Liver (tissue), 9 donors: ENCODE measurements around the gene ZFP82. TPM values are rescaled to one million over a fixed set of nuclear protein-coding genes. Genes with fewer than 3 reads are reported as not detected.

ENCODE experiments used
- DNase-seq: peaks from one replicate; pipeline ENCODE4 v3.0.0-alpha.2; 2017; ENCODE audit warnings: low spot score
- H3K27ac ChIP-seq, 2 donors: one replicate each; pipeline ENCODE4 v1.7.0; 2013; ENCODE audit warnings: inconsistent platforms in 2 of 2, low read length in 2 of 2, control low read depth in 1 of 2, low read depth in 1 of 2, mild to moderate bottlenecking in 1 of 2
- H3K27me3 ChIP-seq, 4 donors: one replicate each; pipeline versions ENCODE4 v1.6.1 to v1.7.0; 2013; ENCODE audit warnings: low read length in 3 of 4, inconsistent platforms in 1 of 4, mild to moderate bottlenecking in 1 of 4, moderate library complexity in 1 of 4; ENCODE audit not compliant: control insufficient read depth in 4 of 4, insufficient read depth in 4 of 4
- H3K36me3 ChIP-seq, 4 donors: one replicate each; pipeline versions ENCODE4 v1.6.1 to v1.7.0; 2013; ENCODE audit warnings: low read length in 3 of 4, mild to moderate bottlenecking in 3 of 4, low read depth in 1 of 4, moderate library complexity in 1 of 4; ENCODE audit not compliant: control insufficient read depth in 4 of 4, insufficient read depth in 3 of 4
- H3K4me1 ChIP-seq, 4 donors: one replicate each; pipeline versions ENCODE4 v1.6.1 to v1.7.0; 2013; ENCODE audit warnings: low read length in 3 of 4, mild to moderate bottlenecking in 3 of 4, moderate library complexity in 1 of 4; ENCODE audit not compliant: control insufficient read depth in 4 of 4, insufficient read depth in 4 of 4
- H3K4me3 ChIP-seq, 3 donors: one replicate each; pipeline versions ENCODE4 v1.6.1 to v1.7.0; 2013; ENCODE audit warnings: low read length in 3 of 3, control low read depth in 1 of 3, low read depth in 1 of 3, mild to moderate bottlenecking in 1 of 3
- H3K9ac ChIP-seq, 2 donors: one replicate each; pipeline ENCODE4 v1.7.0; 2013; ENCODE audit warnings: low read length in 2 of 2, mild to moderate bottlenecking in 2 of 2, moderate library complexity in 2 of 2, control low read depth in 1 of 2, low read depth in 1 of 2
- H3K9me3 ChIP-seq, 4 donors: one replicate each; pipeline versions ENCODE4 v1.6.1 to v1.7.0; 2013; ENCODE audit warnings: low read length in 3 of 4; ENCODE audit not compliant: control insufficient read depth in 4 of 4
- ATF3 ChIP-seq: IDR thresholded peaks from 2 replicates; pipeline ENCODE4 v1.6.1; 2016; ENCODE audit warnings: antibody characterized with exemption
- CTCF ChIP-seq: fragments of 150-350 bp; IDR thresholded peaks from 2 replicates; pipeline ENCODE4 v1.5.1; 2017; ENCODE audit warnings: improper control_type of control experiment, low read depth, low read length; ENCODE audit not compliant: missing input control
- EGR1 ChIP-seq, 2 donors: IDR thresholded peaks; 2 replicates each; pipeline ENCODE4 v1.6.1; 2016 to 2018; ENCODE audit warnings: antibody characterized with exemption in 2 of 2, low read depth in 2 of 2
- FOXA1 ChIP-seq: IDR thresholded peaks from 2 replicates; pipeline ENCODE4 v1.6.1; 2016; ENCODE audit warnings: antibody characterized with exemption
- FOXA2 ChIP-seq: IDR thresholded peaks from 2 replicates; pipeline ENCODE4 v1.6.1; 2016; ENCODE audit warnings: antibody characterized with exemption
- HNF4A ChIP-seq, 2 donors: conservative IDR thresholded peaks; 2 replicates each; pipeline ENCODE4 v1.6.1; 2016; ENCODE audit warnings: antibody characterized with exemption in 2 of 2, mild to moderate bottlenecking in 2 of 2
- HNF4G ChIP-seq: IDR thresholded peaks from 2 replicates; pipeline ENCODE4 v1.6.1; 2016; ENCODE audit warnings: antibody characterized with exemption
- MAX ChIP-seq: IDR thresholded peaks from 2 replicates; pipeline ENCODE4 v1.6.1; 2016; ENCODE audit warnings: antibody characterized with exemption
- RAD21 ChIP-seq, 2 donors: IDR thresholded peaks; 2 replicates each; pipeline ENCODE4 v1.6.1; 2016; ENCODE audit warnings: antibody characterized with exemption in 2 of 2, mild to moderate bottlenecking in 2 of 2
- REST ChIP-seq: IDR thresholded peaks from 2 replicates; pipeline ENCODE4 v1.6.1; 2016; ENCODE audit warnings: antibody characterized with exemption, mild to moderate bottlenecking
- SP1 ChIP-seq: IDR thresholded peaks from 2 replicates; pipeline ENCODE4 v1.6.1; 2018; ENCODE audit warnings: antibody characterized with exemption, mild to moderate bottlenecking
- TAF1 ChIP-seq: conservative IDR thresholded peaks from 2 replicates; pipeline ENCODE4 v1.6.1; 2016; ENCODE audit warnings: antibody characterized with exemption, mild to moderate bottlenecking
- ZBTB33 ChIP-seq: IDR thresholded peaks from 2 replicates; pipeline ENCODE4 v1.6.1; 2016; ENCODE audit warnings: antibody characterized with exemption
- WGBS: extraction: QIAGEN DNeasy Blood & Tissue Kit; methylation state at CpG from one replicate; pipeline ENCODE4 v1.1.7; 2013; 5-methylcytosine and 5-hydroxymethylcytosine counted together
- polyA plus RNA-seq, 2 donors: library from polyadenylated mRNA; stranded (reverse) in 1 of 2; unstranded in 1 of 2; fragments of 200-250 nt in 1 of 2; fragments of >200 nt in 1 of 2; fragmentation: Nextera tagmentation in 1 of 2; extraction: Ambion mirVana in 1 of 2; gene quantifications; one replicate each; pipeline versions ENCODE4 v1.2.1 to v1.2.3, GENCODE V29; 2013 to 2015
- total RNA-seq, 2 donors: library from RNA; depleted of rRNA; stranded (reverse); fragments of >200 nt; gene quantifications; one replicate each; pipeline ENCODE4 v1.2.3, GENCODE V29; 2014
- donor health status: healthy.
- donor health status: healthy.
- donor health status: healthy.
- donor health status: healthy.
- donor health status: healthy.

The ZFP82 gene
- total and polyA plus RNA-seq, 4 donors = 0.40 to 3.1 (median 1.0) TPM

GRCh38 chr19:36409841-36410240 lies 8.6 kb downstream of the ZFP82 start:
- DNase-seq = no peak
- TF ChIP-seq CTCF (no peak), ATF3 (no peak), HNF4G (no peak)
- peaks cover 2 to 30% (median 16%) of the 10 kb centered on the region in 4 donors for H3K9me3 ChIP-seq
- H3K27ac ChIP-seq = no peak overlapping the region
- WGBS = 92% methylated on average over 5 of the region's 5 CpGs
- H3K4me3 ChIP-seq = peak overlapping the region in 1 of 3 donors; percentile 46
- H3K27me3 ChIP-seq = no peaks in the 10 kb centered on the region
- H3K9ac ChIP-seq = no peak overlapping the region
- no peaks in the 10 kb centered on the region for H3K4me1 ChIP-seq
- peaks cover 0 to 18% (median 8%) of the 10 kb centered on the region in 4 donors for H3K36me3 ChIP-seq

- WGBS = 93% methylated on average over 3 of the region's 3 CpGs
- peak overlapping the region in 1 of 3 donors; percentile 23 for H3K4me3 ChIP-seq
- H3K9me3 ChIP-seq = peaks cover 8 to 33% (median 20%) of the 10 kb centered on the region in 4 donors
- H3K27me3 ChIP-seq = no peaks in the 10 kb centered on the region
- DNase-seq = no peak
- no peak for TF ChIP-seq MAX
- H3K36me3 ChIP-seq = peaks cover 1 to 25% (median 10%) of the 10 kb centered on the region in 4 donors
- H3K9ac ChIP-seq = no peak overlapping the region
- H3K4me1 ChIP-seq = no peaks in the 10 kb centered on the region
- no peak overlapping the region for H3K27ac ChIP-seq
Observed at GRCh38 chr19:36408101-36408500, 10.3 kb downstream of the ZFP82 start.

DNA sequence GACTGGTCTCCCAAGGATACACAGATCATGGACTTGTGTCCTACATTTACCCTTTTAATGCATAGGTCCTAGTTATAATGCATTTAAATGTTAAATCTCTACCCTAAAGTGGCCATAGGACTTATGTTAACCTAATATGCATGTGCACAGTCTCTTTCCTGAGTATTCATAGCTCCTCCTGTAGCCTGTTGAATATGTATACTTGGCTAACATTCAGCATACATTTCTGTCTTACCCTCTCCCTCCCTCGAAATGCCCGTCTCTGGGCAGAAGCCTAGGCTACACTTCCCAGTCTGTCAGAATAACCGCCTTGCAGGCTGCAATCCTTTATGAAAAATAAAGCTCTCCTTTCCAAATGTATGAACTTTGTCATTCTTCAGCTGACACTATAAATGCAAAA lies 13.9 kb downstream of the ZFP82 start:
- DNase-seq = no peak
- no peak overlapping the region for H3K9ac ChIP-seq
- H3K27me3 ChIP-seq = no peaks in the 10 kb centered on the region
- 95% methylated on average over 3 of the region's 3 CpGs for WGBS
- H3K27ac ChIP-seq = no peak overlapping the region
- peaks cover 1 to 27% (median 12%) of the 10 kb centered on the region in 4 donors for H3K36me3 ChIP-seq
- TF ChIP-seq ZBTB33 = no peak
- TF ChIP-seq SP1 = no peak
- no peak for TF ChIP-seq RAD21 (IDR thresholded peaks at IDR 0.05)
- TF ChIP-seq FOXA1 = no peak
- TF ChIP-seq EGR1 (IDR thresholded peaks at IDR 0.05; ENCODE audit: low read depth in 2 of 2) = no peak
- TF ChIP-seq REST = no peak
- no peak for TF ChIP-seq FOXA2
- no peak for TF ChIP-seq HNF4A (conservative IDR thresholded peaks at IDR 0.05)
- TF ChIP-seq HNF4G = no peak
- no peak for TF ChIP-seq ATF3
- TF ChIP-seq TAF1 = no peak
- peaks cover 14 to 41% (median 22%) of the 10 kb centered on the region in 4 donors for H3K9me3 ChIP-seq
- H3K4me3 ChIP-seq = peak overlapping the region in 2 of 3 donors; percentile 23 to 32
- no peaks in the 10 kb centered on the region for H3K4me1 ChIP-seq
